HepG2 (cell line): ENCODE results near the gene SIK3. TPM values are rescaled to one million over a fixed set of nuclear protein-coding genes. Genes with fewer than 3 reads are reported as not detected.

ENCODE experiments used
- BORCS8-MEF2B ChIP-seq: sonication (generic); formaldehyde crosslinking; IDR thresholded peaks from 2 replicates; pipeline ENCODE4 v1.8.0; 2022; ENCODE audit warnings: mild to moderate bottlenecking, missing genetic modification reagents
- CCDC6 ChIP-seq: sonication (generic); formaldehyde crosslinking; IDR thresholded peaks from 2 replicates; pipeline ENCODE4 v1.8.1; 2022; ENCODE audit warnings: mild to moderate bottlenecking, missing genetic modification reagents, moderate library complexity
- CREM ChIP-seq, 2 experiments: sonication (generic) in 1 of 2; formaldehyde crosslinking in 1 of 2; IDR thresholded peaks; 2 replicates each; pipeline versions ENCODE4 v1.4.0 to v1.6.1; 2016 to 2020; ENCODE audit warnings: antibody characterized with exemption in 1 of 2, mild to moderate bottlenecking in 1 of 2, missing genetic modification reagents in 1 of 2
- CSRNP1 ChIP-seq: sonication (generic); formaldehyde crosslinking; IDR thresholded peaks from 2 replicates; pipeline ENCODE4 v1.8.1; 2023; ENCODE audit warnings: mild to moderate bottlenecking, missing genetic modification reagents
- ETS1 ChIP-seq: sonication (generic); formaldehyde crosslinking; IDR thresholded peaks from 2 replicates; pipeline ENCODE4 v1.4.0; 2020; ENCODE audit warnings: missing genetic modification reagents
- FOXA3 ChIP-seq: IDR thresholded peaks from 2 replicates; pipeline ENCODE4 v1.6.1; 2016; ENCODE audit warnings: missing genetic modification reagents, missing compliant biosample characterization
- HBP1 ChIP-seq: IDR thresholded peaks from 2 replicates; pipeline ENCODE4 v1.6.1; 2016; ENCODE audit warnings: low read depth, control low read depth
- MYC ChIP-seq: sonication (generic); formaldehyde crosslinking; IDR thresholded peaks from 2 replicates; pipeline ENCODE4 v1.9.0; 2021; ENCODE audit warnings: missing genetic modification reagents, borderline replicate concordance
- PHF5A ChIP-seq: IDR thresholded peaks from one replicate; pipeline ENCODE4 v1.6.1; 2018; ENCODE audit warnings: low read depth, missing genetic modification reagents; ENCODE audit not compliant: unreplicated experiment
- SP5 ChIP-seq: IDR thresholded peaks from 2 replicates; pipeline ENCODE4 v1.6.1; 2016; ENCODE audit warnings: low read depth, borderline replicate concordance
- SRSF9 ChIP-seq: fragments of 200-400 bp; formaldehyde crosslinking; IDR thresholded peaks from 2 replicates; pipeline ENCODE4 v1.6.1; 2018; ENCODE audit warnings: borderline replicate concordance, mild to moderate bottlenecking, low read depth, low read length; ENCODE audit not compliant: insufficient read depth, poor library complexity, severe bottlenecking
- WIZ ChIP-seq: sonication (generic); formaldehyde crosslinking; IDR thresholded peaks from 2 replicates; pipeline ENCODE4 v1.5.1; 2020; ENCODE audit warnings: mild to moderate bottlenecking, missing genetic modification reagents
- ZBTB33 ChIP-seq: sonication (generic); formaldehyde crosslinking; IDR thresholded peaks from 2 replicates; pipeline ENCODE4 v1.4.0; 2020; ENCODE audit warnings: missing genetic modification reagents
- ZFP62 ChIP-seq: sonication (generic); formaldehyde crosslinking; IDR thresholded peaks from 2 replicates; pipeline ENCODE4 v1.4.0; 2020; ENCODE audit warnings: missing genetic modification reagents
- ZFX ChIP-seq: sonication (generic); formaldehyde crosslinking; IDR thresholded peaks from 2 replicates; pipeline ENCODE4 v1.4.0; 2020; ENCODE audit warnings: mild to moderate bottlenecking, low read depth, missing genetic modification reagents, moderate library complexity
- ZIK1 ChIP-seq: sonication (generic); formaldehyde crosslinking; IDR thresholded peaks from 2 replicates; pipeline ENCODE4 v1.5.0; 2020; ENCODE audit warnings: mild to moderate bottlenecking, low read depth, missing genetic modification reagents, borderline replicate concordance
- ZNF30 ChIP-seq: sonication (generic); formaldehyde crosslinking; IDR thresholded peaks from 2 replicates; pipeline ENCODE4 v1.5.0; 2020; ENCODE audit warnings: mild to moderate bottlenecking, missing genetic modification reagents
- ZNF333 ChIP-seq: sonication (generic); formaldehyde crosslinking; IDR thresholded peaks from 2 replicates; pipeline ENCODE4 v1.4.0; 2020; ENCODE audit warnings: mild to moderate bottlenecking, missing genetic modification reagents, borderline replicate concordance
- ZNF614 ChIP-seq: IDR thresholded peaks from 2 replicates; pipeline ENCODE4 v1.6.1; 2018; ENCODE audit warnings: missing biosample characterization, missing genetic modification reagents, inconsistent platforms, borderline replicate concordance
- ZNF629 ChIP-seq: sonication (generic); formaldehyde crosslinking; conservative IDR thresholded peaks from 2 replicates; pipeline ENCODE4 v1.5.0; 2020; ENCODE audit warnings: missing genetic modification reagents
- ZNF672 ChIP-seq: sonication (generic); formaldehyde crosslinking; IDR thresholded peaks from 2 replicates; pipeline ENCODE4 v1.8.1; 2022; ENCODE audit warnings: missing genetic modification reagents
- ZNF724P ChIP-seq: sonication (generic); formaldehyde crosslinking; IDR thresholded peaks from 2 replicates; pipeline ENCODE4 v1.8.0; 2022; ENCODE audit warnings: missing genetic modification reagents, borderline replicate concordance
- ZNF776 ChIP-seq: sonication (generic); formaldehyde crosslinking; IDR thresholded peaks from 2 replicates; pipeline ENCODE4 v1.4.0; 2020; ENCODE audit warnings: mild to moderate bottlenecking, missing genetic modification reagents
- ZSCAN31 ChIP-seq: sonication (generic); formaldehyde crosslinking; IDR thresholded peaks from 2 replicates; pipeline ENCODE4 v1.5.0; 2020; ENCODE audit warnings: low read depth, mild to moderate bottlenecking, missing genetic modification reagents
- polyA plus RNA-seq, 8 experiments: library from polyadenylated mRNA; depleted of rRNA in 3 of 8; stranded (reverse) in 7 of 8; unstranded in 1 of 8; fragments of >200 nt; fragmentation: Illumina TruSeq in 4 of 8; extraction: Trizol in 4 of 8; gene quantifications; 2 replicates each; pipeline versions ENCODE4 v1.2.1 to v1.2.3, GENCODE V29; 2011 to 2016; ENCODE audit warnings: low read depth in 4 of 8, missing spikeins in 1 of 8, mixed read lengths in 1 of 8; ENCODE audit not compliant: insufficient read depth in 1 of 8
- total RNA-seq, 5 experiments: library from RNA; depleted of rRNA; stranded (reverse); fragments of >200 nt; fragmentation: Illumina TruSeq; extraction: Trizol; gene quantifications; 2 replicates each; pipeline ENCODE4 v1.2.3, GENCODE V29; 2016; ENCODE audit warnings: low read depth in 1 of 5

Gene SIK3
- total and polyA plus RNA-seq, 2 of the 13 experiments (the other 11 are each of a cell fraction or from before 2014, with no cell fraction given) = 5.7 to 9.8 TPM

- TF ChIP-seq ZNF672 (CRISPR knock-in tag) (no peak), ZNF614 (CRISPR knock-in tag) (peak; percentile 98), FOXA3 (CRISPR knock-in tag) (peak; percentile 87), CCDC6 (CRISPR knock-in tag) (peak; percentile 68; the same call in 1 of the 2 replicates), ZFP62 (CRISPR knock-in tag) (no peak), HBP1 (CRISPR knock-in tag) (no peak; the same call in 1 of the 2 replicates), ZFX (CRISPR knock-in tag) (peak; percentile 91), ZNF776 (CRISPR knock-in tag) (no peak), ZNF724P (CRISPR knock-in tag) (no peak; the same call in 1 of the 2 replicates), ETS1 (CRISPR knock-in tag) (no peak), CREM (IDR thresholded peaks at IDR 0.05) (peak; percentile 79), CREM (CRISPR knock-in tag; IDR thresholded peaks at IDR 0.05) (no peak), ZBTB33 (CRISPR knock-in tag) (peak; percentile 74; the same call in 1 of the 2 replicates), SRSF9 (no peak), CSRNP1 (CRISPR knock-in tag) (peak; percentile 10; the same call in 1 of the 2 replicates), ZIK1 (CRISPR knock-in tag) (no peak), ZNF30 (CRISPR knock-in tag) (no peak; the same call in 1 of the 2 replicates), WIZ (CRISPR knock-in tag) (no peak), ZNF333 (peak; percentile 24; the same call in 1 of the 2 replicates), PHF5A (CRISPR knock-in tag) (no peak), BORCS8-MEF2B (CRISPR knock-in tag) (no peak), ZSCAN31 (CRISPR knock-in tag) (peak; percentile 42; the same call in 1 of the 2 replicates), ZNF629 (peak; percentile 26; the same call in 1 of the 2 replicates), SP5 (CRISPR knock-in tag) (peak; percentile 88), MYC (CRISPR knock-in tag) (peak; percentile 95)
Measured at GRCh38 chr11:116826751-116827431, 271.3 kb downstream of the SIK3 start (continued).
